Adrenal gland (tissue), 12 donors: Measurements from ENCODE around the gene ZNF185. TPM values are rescaled to one million over a fixed set of nuclear protein-coding genes. Genes with fewer than 3 reads are reported as not detected.

Source experiments
- DNase-seq, 7 donors: peaks; one replicate each; pipeline ENCODE4 v3.0.0-alpha.2; 2019 to 2020
- H3K27ac ChIP-seq, 5 donors: fragments of 200-600 bp; sonication (generic) in 4 of 5; 1 replicate in 3 of 5; 2 replicates in 2 of 5; pipeline versions ENCODE4 v1.5.1 to v1.8.0; 2016 to 2020; ENCODE audit warnings: mild to moderate bottlenecking in 1 of 5
- H3K27me3 ChIP-seq: fragments of 200-600 bp; 2 replicates; pipeline ENCODE4 v1.8.0; 2021
- H3K36me3 ChIP-seq, 2 donors: fragments of 200-600 bp; replicated peaks in 1 of 2; 1 replicate in 1 of 2; 2 replicates in 1 of 2; pipeline versions ENCODE4 v1.5.1 to v1.8.0; 2018 to 2022
- H3K4me1 ChIP-seq, 2 donors: fragments of 200-600 bp; replicated peaks in 1 of 2; 1 replicate in 1 of 2; 2 replicates in 1 of 2; pipeline versions ENCODE4 v1.5.1 to v1.8.0; 2018 to 2021
- H3K4me3 ChIP-seq, 4 donors: fragments of 200-600 bp; sonication (generic) in 3 of 4; one replicate each; pipeline ENCODE4 v1.5.1; 2016 to 2018
- H3K9me3 ChIP-seq, 3 donors: fragments of 200-600 bp; sonication (generic) in 1 of 3; replicated peaks in 1 of 3; 1 replicate in 2 of 3; 2 replicates in 1 of 3; pipeline versions ENCODE4 v1.5.1 to v1.8.0; 2016 to 2021
- POLR2A ChIP-seq, 2 donors: fragments of 450-650 bp; IDR thresholded peaks; one replicate each; pipeline ENCODE4 v1.6.1; 2017; ENCODE audit warnings: antibody characterized with exemption in 2 of 2, mild to moderate bottlenecking in 2 of 2, moderate library complexity in 1 of 2
- WGBS, 4 donors: extraction: QIAGEN DNeasy Blood & Tissue Kit in 2 of 4; methylation state at CpG; one replicate each; pipeline versions ENCODE4 v1.1.5 to v1.1.7; 2013 to 2017; 5-methylcytosine and 5-hydroxymethylcytosine counted together
- intact Hi-C, 2 donors: fragments of 100-400 bp; cut with DNase I; formaldehyde crosslinking; loops; one replicate each; pipeline versions ENCODE4 v1.14.1 to v1.15.0; 2022 to 2023
- polyA plus RNA-seq, 3 donors: library from polyadenylated mRNA; stranded (reverse); fragments of 200-250 nt in 2 of 3; fragments of 350-450 nt in 1 of 3; fragmentation: Illumina TruSeq in 1 of 3; extraction: RNeasy Lipid Tissue Mini Kit (QIAGEN cat#74804) in 1 of 3; gene quantifications; one replicate each; pipeline ENCODE4 v1.2.3, GENCODE V29; 2013 to 2014
- total RNA-seq, 9 donors: library from RNA; depleted of rRNA in 4 of 9; stranded (reverse); fragments of >200 nt in 4 of 9; fragments of 120-200 nt in 1 of 9; fragmentation: NEBNext Ultra II Directional in 1 of 9; extraction: Animal tissue kit (Norgen Biotek cat#: 25700) in 1 of 9; gene quantifications; one replicate each; pipeline versions ENCODE4 v1.1.0 to v1.2.4, GENCODE V29; 2013 to 2023
- TF ChIP-seq, protein P1 (sequence below), 6 experiments: fragments of 450-650 bp in 4 of 6; fragments of 200-600 bp in 2 of 6; sonication (generic) in 1 of 6; IDR thresholded peaks; 1 replicate in 5 of 6; 2 replicates in 1 of 6; pipeline versions ENCODE4 v1.5.1 to v1.8.0; 2016 to 2021; ENCODE audit warnings: antibody characterized with exemption in 6 of 6, mild to moderate bottlenecking in 2 of 6, moderate library complexity in 1 of 6
- donor health status: healthy with polysubstance abuse.
- donor health status: Bipolar disorder and iron deficiency.
- donor health status: DM: yes; HTN: yes; CAD: no.
- donor health status: DM: no; HTN: no; CAD: no.
- donor health status: DM: no; HTN: no; CAD: no.
- donor health status: DM: yes; HTN: yes; CAD: no.

The ZNF185 gene
- total and polyA plus RNA-seq, 12 donors, result 1.4 to 303 (median 9.9) TPM

DNA sequence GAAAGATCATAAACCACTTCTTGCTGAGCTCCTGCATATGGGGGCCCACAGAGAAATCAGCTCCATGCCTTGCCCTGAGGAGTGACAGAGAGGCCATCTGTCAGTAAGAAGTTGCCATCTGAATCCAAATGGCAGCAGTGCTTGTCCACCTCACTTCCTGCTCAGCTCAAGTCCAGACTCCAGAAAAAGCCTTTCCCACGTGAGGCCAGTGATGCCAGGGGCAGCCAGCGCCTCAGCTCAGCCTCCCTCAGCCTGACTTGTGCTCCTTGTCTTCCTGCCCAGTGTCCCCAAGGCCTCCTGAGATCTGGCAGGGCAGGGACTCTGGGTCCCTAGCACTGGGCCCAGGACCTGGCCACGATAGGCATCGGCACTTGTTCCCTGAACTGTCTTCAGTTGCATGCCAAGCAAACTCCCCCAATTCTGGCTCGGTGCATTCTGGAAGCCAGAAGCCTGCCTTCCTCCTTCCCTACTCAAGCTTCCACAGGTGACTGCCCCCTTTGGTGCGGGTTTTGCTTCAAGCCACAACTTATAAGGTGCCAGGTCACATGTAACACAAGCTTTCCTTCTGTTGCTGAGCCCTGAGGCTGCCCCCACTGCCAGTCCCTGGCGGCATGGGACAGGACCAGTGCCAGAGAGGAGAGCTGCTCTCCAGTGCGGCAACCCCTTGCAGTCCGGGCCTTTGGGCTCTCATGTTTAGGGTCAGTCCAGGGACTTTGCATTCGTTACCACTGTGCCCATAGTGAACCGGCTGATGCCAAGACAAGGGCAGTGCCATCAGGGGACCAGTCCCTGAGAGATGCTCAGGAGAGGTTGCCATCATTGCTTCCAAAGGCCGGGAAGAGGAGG is 2.2 kb downstream of the ZNF185 start:
- WGBS, 4 donors, result 68 to 76% (median 69%) methylated on average over 6 to 12 of the region's 12 CpGs
- intact Hi-C loops, result no loop called here
- Histone ChIP-seq H3K4me3 (no peak overlapping the region), H3K36me3 (no peaks in the 10 kb centered on the region), H3K27ac (peak overlapping the region in 1 of 5 donors; percentile 34), H3K4me1 (peaks cover 0 to 4% of the 10 kb centered on the region in 2 donors), H3K9me3 (no peaks in the 10 kb centered on the region), H3K27me3 (no peaks in the 10 kb centered on the region)
- TF ChIP-seq POLR2A (IDR thresholded peaks at IDR 0.05), result no peak
- TF ChIP-seq, protein P1, sequence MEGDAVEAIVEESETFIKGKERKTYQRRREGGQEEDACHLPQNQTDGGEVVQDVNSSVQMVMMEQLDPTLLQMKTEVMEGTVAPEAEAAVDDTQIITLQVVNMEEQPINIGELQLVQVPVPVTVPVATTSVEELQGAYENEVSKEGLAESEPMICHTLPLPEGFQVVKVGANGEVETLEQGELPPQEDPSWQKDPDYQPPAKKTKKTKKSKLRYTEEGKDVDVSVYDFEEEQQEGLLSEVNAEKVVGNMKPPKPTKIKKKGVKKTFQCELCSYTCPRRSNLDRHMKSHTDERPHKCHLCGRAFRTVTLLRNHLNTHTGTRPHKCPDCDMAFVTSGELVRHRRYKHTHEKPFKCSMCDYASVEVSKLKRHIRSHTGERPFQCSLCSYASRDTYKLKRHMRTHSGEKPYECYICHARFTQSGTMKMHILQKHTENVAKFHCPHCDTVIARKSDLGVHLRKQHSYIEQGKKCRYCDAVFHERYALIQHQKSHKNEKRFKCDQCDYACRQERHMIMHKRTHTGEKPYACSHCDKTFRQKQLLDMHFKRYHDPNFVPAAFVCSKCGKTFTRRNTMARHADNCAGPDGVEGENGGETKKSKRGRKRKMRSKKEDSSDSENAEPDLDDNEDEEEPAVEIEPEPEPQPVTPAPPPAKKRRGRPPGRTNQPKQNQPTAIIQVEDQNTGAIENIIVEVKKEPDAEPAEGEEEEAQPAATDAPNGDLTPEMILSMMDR (IDR thresholded peaks at IDR 0.05), result no peak
- DNase-seq, result peak in 3 of 7 donors; percentile 35 to 52 (median 40)

DNA sequence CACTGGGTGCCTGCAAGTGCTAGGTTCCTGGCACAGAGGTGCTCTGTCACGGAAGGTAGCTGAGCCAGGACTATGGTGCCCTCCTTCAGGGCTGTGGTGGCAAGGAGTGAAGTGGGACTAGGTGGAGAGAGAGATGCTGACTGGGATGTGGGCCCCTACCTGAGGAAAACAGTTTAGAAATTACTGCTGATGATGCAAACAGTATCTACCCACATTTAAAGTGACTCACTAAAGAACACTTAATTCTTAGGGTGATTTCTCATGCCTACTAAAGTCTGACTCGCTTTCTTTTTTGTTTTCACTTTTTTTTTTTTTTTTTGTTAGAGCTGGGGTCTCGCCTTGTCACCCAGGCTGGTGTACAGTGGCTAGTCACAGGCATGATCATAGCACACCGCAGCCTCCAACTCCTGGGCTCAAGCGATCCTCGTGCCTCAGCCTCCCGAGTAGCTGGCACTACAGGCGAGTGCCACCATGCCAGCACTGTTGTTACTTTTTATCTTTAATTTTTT is 3.1 kb downstream of the ZNF185 start:
- 80 to 97% (median 91%) methylated on average over 7 to 8 of the region's 8 CpGs for WGBS, 4 donors
- intact Hi-C loops, result no loop called here
- no peak for TF ChIP-seq POLR2A (IDR thresholded peaks at IDR 0.05)
- TF ChIP-seq, protein P1 (IDR thresholded peaks at IDR 0.05), result no peak
- H3K4me3 ChIP-seq, result no peak overlapping the region
- peaks cover 0 to 4% of the 10 kb centered on the region in 2 donors for H3K4me1 ChIP-seq
- H3K36me3 ChIP-seq, result no peaks in the 10 kb centered on the region
- H3K9me3 ChIP-seq, result no peaks in the 10 kb centered on the region
- peak overlapping the region in 1 of 5 donors; percentile 34 for H3K27ac ChIP-seq
- H3K27me3 ChIP-seq, result no peaks in the 10 kb centered on the region
- peak in 1 of 7 donors; percentile 28 for DNase-seq

DNA sequence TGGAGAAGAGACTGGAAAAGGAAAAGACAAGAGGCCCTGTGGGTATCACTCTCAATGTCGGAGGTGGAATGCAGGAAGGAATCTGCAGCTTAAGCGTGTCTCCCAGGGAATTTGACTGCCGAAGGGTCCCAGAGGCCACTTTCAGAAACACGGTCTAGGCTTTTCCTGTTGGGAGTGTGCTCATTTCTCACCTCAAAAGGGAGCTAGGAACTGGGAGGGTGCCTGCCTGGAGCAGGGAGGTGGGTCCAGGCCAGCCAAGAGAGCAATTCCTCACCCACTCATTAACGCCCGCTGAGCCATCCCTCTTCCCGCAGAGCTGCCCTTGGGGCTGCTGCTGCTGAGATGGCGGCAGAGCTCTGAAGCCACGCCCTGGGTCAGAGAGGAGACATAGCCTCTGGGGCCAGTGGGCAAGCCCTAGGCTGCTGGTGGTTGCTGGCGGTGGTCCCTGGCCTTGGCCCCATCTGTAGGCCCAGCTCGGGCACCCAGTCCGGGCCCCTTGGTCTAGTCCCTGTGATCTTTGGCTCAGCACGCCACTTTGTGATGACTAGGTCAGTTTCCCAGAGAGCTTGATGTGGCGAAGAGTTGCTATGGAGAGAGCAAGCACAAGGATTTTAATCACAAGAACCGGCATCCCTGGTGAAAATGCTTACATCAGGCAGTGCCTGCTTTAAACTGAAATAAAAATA is 4.1 kb downstream of the ZNF185 start:
- H3K27me3 ChIP-seq, result no peaks in the 10 kb centered on the region
- intact Hi-C loops, result no loop called here
- H3K4me3 ChIP-seq, result no peak overlapping the region
- peak overlapping the region in 1 of 5 donors; percentile 86 for H3K27ac ChIP-seq
- no peak for TF ChIP-seq POLR2A (IDR thresholded peaks at IDR 0.05)
- TF ChIP-seq, protein P1 (IDR thresholded peaks at IDR 0.05), result no peak
- DNase-seq, result peak in 2 of 7 donors; percentile 26 to 46
- no peaks in the 10 kb centered on the region for H3K36me3 ChIP-seq
- H3K4me1 ChIP-seq, result peaks cover 0 to 4% of the 10 kb centered on the region in 2 donors
- 39 to 74% (median 60%) methylated on average over 7 to 15 of the region's 15 CpGs for WGBS, 4 donors
- H3K9me3 ChIP-seq, result no peaks in the 10 kb centered on the region

DNA sequence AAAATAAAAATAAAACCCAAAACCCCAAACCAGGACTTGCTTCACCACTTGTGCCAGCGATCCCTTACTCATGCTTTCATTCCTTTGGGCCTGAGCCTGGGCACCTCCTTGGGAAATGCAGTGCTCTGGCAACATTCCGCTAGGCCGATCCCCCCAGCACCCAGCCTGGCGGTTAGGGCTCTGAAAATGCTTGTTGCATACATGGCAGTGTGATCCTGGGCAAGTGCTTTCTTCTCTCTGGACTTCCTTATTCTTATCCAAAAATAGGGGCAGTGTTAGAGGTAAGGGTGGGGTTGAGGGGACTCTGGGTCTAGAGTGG is 4.6 kb downstream of the ZNF185 start:
- Histone ChIP-seq H3K4me3 (no peak overlapping the region), H3K27ac (peak overlapping the region in 1 of 5 donors; percentile 86), H3K9me3 (no peaks in the 10 kb centered on the region), H3K4me1 (peaks cover 0 to 4% of the 10 kb centered on the region in 2 donors), H3K27me3 (no peaks in the 10 kb centered on the region), H3K36me3 (no peaks in the 10 kb centered on the region)
- TF ChIP-seq, protein P1 (IDR thresholded peaks at IDR 0.05), result no peak
- TF ChIP-seq POLR2A (IDR thresholded peaks at IDR 0.05), result no peak
- no peak for DNase-seq
- intact Hi-C loops, result no loop called here
- WGBS, 4 donors, result 84 to 96% (median 93%) methylated on average over 3 to 4 of the region's 4 CpGs
